Astrocyte of the spinal cord (primary cell): Measurements from ENCODE around the gene GABRP.

Experiments
- DNase-seq: peaks from one replicate; pipeline ENCODE4 v3.0.0; 2011; ENCODE audit warnings: low read depth, low spot score
- H3K4me3 ChIP-seq: 2 replicates; pipeline ENCODE4 v1.5.1; 2011; ENCODE audit warnings: low read depth, mild to moderate bottlenecking, low read length, moderate library complexity
- in situ Hi-C: cut with HindIII; loops from 2 replicates; pipeline ENCODE4 v1.10.0; 2017; ENCODE audit warnings: low sequenced_read_pairs
- TF ChIP-seq, protein P1 (sequence below): IDR thresholded peaks from 2 replicates; pipeline ENCODE4 v1.5.1; 2012; ENCODE audit warnings: low read depth, mild to moderate bottlenecking, low read length, inconsistent platforms

The GABRP gene

GRCh38 chr5:170747851-170748250 lies 35.7 kb upstream of the GABRP start:
- TF ChIP-seq, protein P1, sequence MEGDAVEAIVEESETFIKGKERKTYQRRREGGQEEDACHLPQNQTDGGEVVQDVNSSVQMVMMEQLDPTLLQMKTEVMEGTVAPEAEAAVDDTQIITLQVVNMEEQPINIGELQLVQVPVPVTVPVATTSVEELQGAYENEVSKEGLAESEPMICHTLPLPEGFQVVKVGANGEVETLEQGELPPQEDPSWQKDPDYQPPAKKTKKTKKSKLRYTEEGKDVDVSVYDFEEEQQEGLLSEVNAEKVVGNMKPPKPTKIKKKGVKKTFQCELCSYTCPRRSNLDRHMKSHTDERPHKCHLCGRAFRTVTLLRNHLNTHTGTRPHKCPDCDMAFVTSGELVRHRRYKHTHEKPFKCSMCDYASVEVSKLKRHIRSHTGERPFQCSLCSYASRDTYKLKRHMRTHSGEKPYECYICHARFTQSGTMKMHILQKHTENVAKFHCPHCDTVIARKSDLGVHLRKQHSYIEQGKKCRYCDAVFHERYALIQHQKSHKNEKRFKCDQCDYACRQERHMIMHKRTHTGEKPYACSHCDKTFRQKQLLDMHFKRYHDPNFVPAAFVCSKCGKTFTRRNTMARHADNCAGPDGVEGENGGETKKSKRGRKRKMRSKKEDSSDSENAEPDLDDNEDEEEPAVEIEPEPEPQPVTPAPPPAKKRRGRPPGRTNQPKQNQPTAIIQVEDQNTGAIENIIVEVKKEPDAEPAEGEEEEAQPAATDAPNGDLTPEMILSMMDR: peak; percentile 48
- no peak overlapping the region for H3K4me3 ChIP-seq
- DNase-seq: no peak
- in situ Hi-C loops: no loop called here

GRCh38 chr5:170748951-170749471 lies 34.5 kb upstream of the GABRP start:
- no peak for DNase-seq
- TF ChIP-seq, protein P1: no peak
- no peak overlapping the region for H3K4me3 ChIP-seq
- in situ Hi-C loops: no loop called here

DNA sequence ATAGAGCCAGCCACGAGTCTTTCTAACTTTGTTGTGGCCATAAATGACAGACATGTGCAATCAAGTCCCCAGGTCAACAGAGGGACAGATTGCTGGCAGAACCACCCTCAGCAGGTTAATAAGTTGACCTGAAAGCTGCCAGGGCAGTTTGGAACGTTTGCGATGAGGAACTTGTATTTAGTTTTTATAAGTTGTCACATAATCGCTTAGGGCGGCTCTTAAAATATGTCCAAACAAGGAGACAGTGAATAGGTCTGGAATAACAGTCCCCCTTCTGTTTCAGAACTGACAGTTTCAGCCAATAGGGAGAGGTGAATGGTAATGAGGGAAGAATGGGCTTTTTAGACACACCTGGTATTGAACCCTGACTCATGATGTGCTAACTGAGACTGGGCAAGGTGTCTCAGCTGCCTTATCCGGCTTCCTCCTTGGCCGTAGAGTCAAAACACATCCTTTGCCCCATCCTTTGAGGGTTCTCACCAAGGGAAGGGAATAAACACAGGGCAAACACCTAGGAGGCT lies 33.6 kb upstream of the GABRP start:
- no peak for DNase-seq
- no peak overlapping the region for H3K4me3 ChIP-seq
- TF ChIP-seq, protein P1: no peak
- in situ Hi-C loops: no loop called here

- H3K4me3 ChIP-seq: no peak overlapping the region
- in situ Hi-C loops: no loop called here
- TF ChIP-seq, protein P1: no peak
- no peak for DNase-seq
These were observed 32.7 kb upstream of the GABRP start for GRCh38 chr5:170750791-170751190.

DNA sequence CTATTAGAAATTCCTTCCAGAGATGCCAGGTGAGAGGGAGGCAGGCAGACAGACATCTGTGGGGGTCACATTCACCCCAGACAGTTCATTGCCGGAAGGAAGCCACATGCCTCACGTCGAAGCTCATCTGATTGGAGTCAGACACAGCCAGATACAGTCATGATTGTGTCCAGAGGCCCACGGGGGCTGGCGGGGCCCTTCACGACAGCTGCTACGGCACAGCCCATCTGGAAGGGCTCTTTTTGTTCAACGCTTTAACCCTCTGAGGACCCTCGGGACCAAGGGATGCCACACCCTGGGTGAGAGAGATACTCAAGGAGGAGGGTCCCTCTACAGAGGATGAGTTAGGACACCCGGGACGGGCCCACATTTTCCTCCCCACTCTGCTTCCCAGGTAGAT lies 31.9 kb upstream of the GABRP start:
- no peak for DNase-seq
- TF ChIP-seq, protein P1: no peak
- H3K4me3 ChIP-seq: no peak overlapping the region
- in situ Hi-C loops: no loop called here

GRCh38 chr5:170752257-170753215 lies 31.0 kb upstream of the GABRP start:
- H3K4me3 ChIP-seq: no peak overlapping the region
- TF ChIP-seq, protein P1: no peak
- in situ Hi-C loops: no loop called here
- no peak for DNase-seq
